Measurements from ENCODE around the gene CKB.

CKB gene

DNA sequence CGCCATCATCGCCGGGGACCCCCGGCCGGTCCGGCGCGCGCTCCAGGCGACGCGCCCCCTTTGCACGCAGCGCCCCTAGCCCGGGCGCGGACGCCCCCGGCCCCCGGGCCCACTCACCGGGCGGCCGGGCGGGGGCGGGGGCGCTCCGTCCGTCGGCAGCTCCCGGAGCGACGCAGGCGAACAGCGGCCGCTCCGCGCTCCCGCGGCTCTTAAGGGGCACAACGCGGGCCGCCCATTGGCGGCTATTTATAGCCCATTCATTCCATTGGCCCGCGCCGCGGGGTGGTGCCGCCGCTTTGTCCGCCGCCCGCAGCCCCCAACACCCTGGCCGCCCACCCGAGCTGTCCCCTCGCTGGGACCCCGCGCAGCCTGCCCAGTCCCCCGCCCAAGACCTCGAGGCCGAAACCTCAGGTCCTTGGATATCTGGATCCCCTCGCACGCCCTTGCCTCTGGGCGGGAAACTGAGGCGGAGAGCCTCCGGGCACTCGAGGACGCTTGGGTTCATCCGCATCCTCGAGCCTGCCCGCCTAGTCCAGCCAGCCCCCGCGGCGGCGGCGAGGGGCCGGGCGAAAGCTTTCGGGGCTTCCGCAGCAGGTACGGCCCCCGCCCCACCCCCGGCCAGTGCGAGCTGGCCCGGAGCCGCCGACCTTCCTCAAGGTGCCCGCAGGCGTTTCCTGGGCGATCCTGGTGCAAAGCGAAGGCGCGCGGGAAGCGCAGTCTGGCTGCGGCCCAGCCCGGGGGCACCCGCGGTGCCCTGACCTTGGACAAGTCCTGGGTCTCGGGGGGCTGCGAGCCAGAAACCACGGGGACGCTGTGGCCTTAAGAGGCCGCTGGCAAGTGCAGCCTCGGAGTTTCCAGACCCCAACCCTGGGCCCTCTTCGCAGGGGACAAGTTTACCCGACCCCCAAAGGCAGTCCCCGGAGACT is at the start of gene CKB:
TSS of gene CKB (minus strand) at position 182 of the 926 bp plus-strand sequence. CDS start 337 bp downstream, outside the sequence.
- DNase-seq: no peak

GRCh38 chr14:103569408-103569807 is 46.8 kb upstream of the CKB start:
- no peak for DNase-seq

- DNase-seq: no peak
Observed at GRCh38 chr14:103568952-103569351, 46.3 kb upstream of the CKB start.

- no peak for DNase-seq
Observed at GRCh38 chr14:103563844-103564505, 41.3 kb upstream of the CKB start.

DNA sequence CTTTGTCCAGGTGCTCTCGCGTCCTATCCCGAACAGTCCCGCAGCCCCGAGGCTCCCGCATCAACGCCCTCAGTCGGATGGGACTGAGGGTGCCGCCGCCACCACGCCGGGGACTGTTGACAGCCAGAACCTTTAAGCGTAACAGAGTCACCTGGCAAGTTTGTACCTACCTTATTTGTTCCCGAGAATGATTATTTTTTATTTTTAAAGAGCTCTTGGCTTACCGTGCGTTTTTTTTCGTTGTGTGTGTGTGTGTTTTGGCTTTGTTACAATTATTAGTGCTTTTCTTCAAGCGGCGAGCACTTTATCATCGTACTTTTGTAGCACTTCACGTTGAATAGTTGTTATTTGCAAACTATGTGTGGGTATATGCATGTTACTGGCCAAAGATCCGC is 40.6 kb upstream of the CKB start:
- no peak for DNase-seq

GRCh38 chr14:103562429-103563225 is 40.0 kb upstream of the CKB start, which contains the start of the genes BAG5 and COA8:
Gene BAG5, minus strand, starts transcription at chr14:103562657. Its CDS starts 1,493 bp downstream, at chr14:103561164.
Gene COA8, plus strand, starts transcription at chr14:103562960. Its CDS starts 42 bp downstream, at chr14:103563002.
- DNase-seq: peak; percentile 91

DNA sequence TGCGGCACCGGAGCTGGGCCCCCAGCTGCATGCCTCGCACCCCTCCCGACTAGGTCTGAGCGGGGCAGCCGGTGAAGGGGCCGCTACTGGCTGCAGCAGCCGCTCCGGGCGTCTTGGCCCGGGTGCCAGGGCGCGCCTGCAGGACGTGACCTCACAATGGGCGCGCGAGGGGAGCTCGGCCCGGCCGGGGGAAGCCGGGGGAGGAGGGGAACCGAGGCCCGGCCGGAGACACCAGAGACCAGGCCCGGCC is 39.5 kb upstream of the CKB start:
- peak; percentile 56 for DNase-seq

DNA sequence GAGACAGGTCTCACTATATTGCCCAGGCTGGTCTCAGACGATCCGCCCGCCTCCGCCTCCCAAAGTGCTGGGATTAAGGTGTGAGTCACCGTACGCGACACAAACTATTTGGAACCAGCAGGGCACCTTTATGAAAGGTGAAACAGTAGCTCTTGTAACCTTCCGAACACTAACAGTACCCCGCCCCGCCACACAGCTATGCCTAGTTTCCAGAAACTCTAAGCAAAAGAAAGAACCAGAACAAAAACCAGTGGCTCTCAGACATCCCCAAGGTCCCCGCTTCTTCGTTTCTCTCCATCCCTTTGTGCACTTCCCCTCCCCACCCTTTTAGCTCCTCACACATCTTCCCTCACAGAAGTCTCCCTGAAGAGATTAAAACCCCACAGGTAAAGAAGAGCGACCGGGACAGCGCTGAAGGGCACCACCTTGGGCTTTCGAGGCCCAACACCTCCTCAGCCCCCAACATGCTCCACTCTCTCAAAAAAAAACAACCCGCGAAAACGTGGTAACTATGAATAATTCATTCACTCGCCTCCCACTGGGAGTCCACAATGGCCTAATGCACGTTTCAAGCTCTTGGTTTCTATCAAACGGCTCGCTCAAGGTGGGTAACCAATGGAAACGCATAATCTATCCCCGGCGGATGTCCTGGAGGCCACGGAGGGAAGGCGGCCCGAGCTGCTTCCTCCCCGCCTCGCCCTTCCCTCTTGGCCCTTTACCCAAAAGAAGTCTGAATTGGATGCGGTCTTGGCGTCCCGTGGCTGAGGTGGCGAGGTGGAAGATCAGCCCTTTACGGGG is 39.0 kb upstream of the CKB start:
- DNase-seq: peak; percentile 73

- no peak for DNase-seq
Observed at GRCh38 chr14:103560691-103561090, 38.1 kb upstream of the CKB start.

DNA sequence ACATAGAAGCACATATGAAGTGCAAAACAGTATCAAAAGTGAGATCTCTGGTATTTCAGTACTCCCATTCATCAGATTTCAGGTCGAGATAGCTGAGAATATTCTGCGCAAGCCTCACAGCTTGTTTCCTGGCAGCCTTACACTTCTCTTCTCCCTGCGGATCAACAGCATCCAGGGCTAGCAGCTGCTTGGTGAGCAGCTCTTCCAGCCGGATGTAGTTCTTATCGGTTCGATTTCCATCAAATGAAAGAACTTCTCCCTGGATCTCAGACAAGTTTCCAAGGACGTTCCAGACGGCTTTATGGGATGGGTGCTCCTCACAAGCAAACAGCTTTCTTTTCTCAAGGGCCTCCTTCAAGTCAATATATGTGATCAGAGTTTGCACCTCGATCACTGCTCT is 37.1 kb upstream of the CKB start:
- DNase-seq: no peak

- DNase-seq: no peak
Observed at GRCh38 chr14:103558071-103558882, 35.6 kb upstream of the CKB start.

GRCh38 chr14:103556946-103557758 is 34.5 kb upstream of the CKB start:
- no peak for DNase-seq

DNA sequence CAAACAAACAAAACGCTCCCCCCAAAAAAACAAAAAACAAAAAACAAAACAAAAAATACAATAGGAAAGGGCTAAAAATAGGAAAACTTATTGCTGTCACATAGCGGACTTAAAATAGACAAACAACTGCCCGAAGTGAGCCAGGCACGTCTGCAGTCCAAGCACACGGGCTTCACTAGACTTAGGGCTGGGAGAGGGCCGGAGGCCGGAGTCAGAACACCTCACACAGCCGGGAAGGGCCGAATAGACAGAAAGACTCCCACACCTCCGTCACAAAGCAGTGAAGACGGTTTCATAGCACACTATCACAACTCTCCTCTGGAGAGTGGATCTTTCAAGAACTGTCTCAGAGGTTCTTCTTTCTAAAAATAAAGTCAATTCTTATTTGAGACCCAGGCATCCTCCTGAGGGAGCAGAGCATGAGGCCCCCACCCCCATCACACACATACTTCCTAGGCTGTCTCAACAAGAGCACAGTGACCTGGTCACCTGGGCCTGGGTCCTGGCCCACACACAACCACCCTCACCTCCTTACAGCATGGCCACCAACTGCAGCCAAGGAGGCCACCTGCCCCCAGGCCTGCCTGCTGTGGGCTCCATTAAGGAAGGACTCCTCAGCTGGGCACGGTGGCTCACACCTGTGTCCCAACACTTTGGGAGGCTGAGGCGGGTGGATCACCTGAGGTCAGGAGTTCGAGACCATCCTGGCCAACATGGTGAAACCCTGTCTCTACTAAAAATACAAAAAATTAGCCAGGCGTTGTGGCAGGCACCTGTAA is 33.1 kb upstream of the CKB start:
- no peak for DNase-seq

GRCh38 chr14:103552846-103553210 is 30.2 kb upstream of the CKB start:
- no peak for DNase-seq

GRCh38 chr14:103552011-103552845 is 29.6 kb upstream of the CKB start:
- DNase-seq: no peak

- DNase-seq: no peak
Observed at GRCh38 chr14:103551338-103551762, 28.7 kb upstream of the CKB start.

DNA sequence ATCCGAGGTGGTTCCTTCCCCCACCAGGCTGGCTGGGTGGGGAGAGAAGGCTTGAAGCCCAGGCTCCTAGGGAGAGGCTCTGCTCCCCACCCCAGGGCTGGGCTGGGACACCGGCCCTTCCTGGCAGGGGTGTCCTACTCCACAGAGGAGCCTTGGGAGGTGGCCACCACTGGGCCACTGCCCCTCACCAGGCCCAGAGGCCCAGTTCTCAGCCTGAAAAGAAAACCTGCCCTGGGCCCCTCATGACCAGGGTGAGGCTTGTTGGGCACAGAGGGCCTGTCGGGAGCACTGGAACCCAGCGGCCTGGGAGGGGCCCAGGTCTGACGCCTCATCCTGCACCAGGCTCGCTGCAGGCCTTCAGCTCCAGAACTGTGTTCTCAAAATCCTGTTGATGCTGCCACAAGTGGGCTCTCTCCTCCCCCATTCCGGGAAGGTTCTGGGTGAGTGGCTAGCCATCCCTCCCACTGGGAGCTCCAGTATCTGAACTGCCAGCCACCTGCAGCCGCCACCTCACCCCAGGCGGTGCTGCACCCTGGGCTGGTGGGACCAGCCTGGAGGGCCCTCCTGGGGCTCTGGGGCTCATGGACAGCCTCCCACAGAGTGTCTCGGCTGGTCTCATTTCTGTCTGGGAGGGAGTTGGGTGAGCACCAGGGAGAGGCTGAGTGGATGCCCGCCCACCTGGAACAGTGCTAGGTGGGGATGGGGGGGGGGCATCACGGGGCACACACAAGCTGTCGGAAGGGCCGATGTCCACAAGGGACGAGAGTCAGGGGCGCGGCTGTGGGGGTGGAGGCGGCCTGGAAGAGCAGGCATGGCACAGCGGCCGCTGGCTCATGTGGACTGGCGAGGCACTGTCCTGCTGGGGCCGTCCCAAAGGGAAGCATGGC is 28.1 kb upstream of the CKB start:
- no peak for DNase-seq

Measured in activated CD4-positive, alpha-beta T cell treated with anti-CD3 and anti-CD28 coated beads, Interleukin-10, Interleukin-2, amounts not matched to agents 100 ng/mL and 50 ng/mL, durations not matched to agents 16 hours and 8 hours (primary cell).